Neural progenitor cell (in vitro differentiated cells): ENCODE data around the gene AASDHPPT.

Experiments
- CTCF ChIP-seq: fragments of 200-600 bp; sonication (generic); IDR thresholded peaks from 2 replicates; pipeline ENCODE4 v1.5.1; 2017; ENCODE audit warnings: antibody characterized with exemption, mild to moderate bottlenecking
- EZH2 ChIP-seq: fragments of 200-600 bp; sonication (generic); IDR thresholded peaks from 2 replicates; pipeline ENCODE4 v1.6.1; 2017; ENCODE audit warnings: antibody characterized with exemption, mild to moderate bottlenecking, moderate library complexity

- TF ChIP-seq CTCF (no peak), EZH2 (no peak)
Measured at GRCh38 chr11:106032861-106033260, 44.6 kb upstream of the AASDHPPT start.
